PC-9 (cell line): ENCODE measurements around the gene OPN1MW.
"Not testable (repeated sequence)": the region's sequence is repeated elsewhere in the genome, so short reads cannot be mapped to it uniquely, and the experiment has no call there.

Experiments used
- EZH2 ChIP-seq: fragments of 200-600 bp; sonication (generic); IDR thresholded peaks from 2 replicates; pipeline ENCODE4 v1.8.0; 2017; ENCODE audit warnings: antibody characterized with exemption, low read depth
- TF ChIP-seq, protein P1 (sequence below): fragments of 200-600 bp; sonication (generic); conservative IDR thresholded peaks from 2 replicates; pipeline ENCODE4 v1.6.1; 2017; ENCODE audit warnings: mixed run types, antibody characterized with exemption, mild to moderate bottlenecking, moderate library complexity

DNA sequence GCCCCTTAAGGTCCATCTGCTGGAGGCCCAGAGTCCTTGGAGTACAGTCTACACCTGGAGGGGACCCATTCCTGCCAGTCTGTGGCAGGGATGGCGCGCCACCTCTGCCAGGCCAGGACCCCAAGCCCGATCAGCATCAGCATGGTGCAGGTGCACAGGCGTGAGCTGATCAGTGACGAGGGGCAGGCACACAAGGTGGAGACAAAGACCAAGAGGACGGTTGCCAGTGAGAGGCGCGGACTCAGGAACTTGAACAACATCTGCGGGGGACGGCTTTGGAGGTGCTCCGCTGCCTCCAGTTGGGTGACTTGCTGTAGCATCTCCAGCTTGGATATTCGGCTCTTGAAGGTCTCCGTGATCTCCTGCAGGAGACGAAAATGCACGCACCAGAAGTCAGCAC lies 14.1 kb downstream of the OPN1MW start:
- TF ChIP-seq, protein P1, sequence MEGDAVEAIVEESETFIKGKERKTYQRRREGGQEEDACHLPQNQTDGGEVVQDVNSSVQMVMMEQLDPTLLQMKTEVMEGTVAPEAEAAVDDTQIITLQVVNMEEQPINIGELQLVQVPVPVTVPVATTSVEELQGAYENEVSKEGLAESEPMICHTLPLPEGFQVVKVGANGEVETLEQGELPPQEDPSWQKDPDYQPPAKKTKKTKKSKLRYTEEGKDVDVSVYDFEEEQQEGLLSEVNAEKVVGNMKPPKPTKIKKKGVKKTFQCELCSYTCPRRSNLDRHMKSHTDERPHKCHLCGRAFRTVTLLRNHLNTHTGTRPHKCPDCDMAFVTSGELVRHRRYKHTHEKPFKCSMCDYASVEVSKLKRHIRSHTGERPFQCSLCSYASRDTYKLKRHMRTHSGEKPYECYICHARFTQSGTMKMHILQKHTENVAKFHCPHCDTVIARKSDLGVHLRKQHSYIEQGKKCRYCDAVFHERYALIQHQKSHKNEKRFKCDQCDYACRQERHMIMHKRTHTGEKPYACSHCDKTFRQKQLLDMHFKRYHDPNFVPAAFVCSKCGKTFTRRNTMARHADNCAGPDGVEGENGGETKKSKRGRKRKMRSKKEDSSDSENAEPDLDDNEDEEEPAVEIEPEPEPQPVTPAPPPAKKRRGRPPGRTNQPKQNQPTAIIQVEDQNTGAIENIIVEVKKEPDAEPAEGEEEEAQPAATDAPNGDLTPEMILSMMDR: not testable (repeated sequence)
- TF ChIP-seq EZH2: not testable (repeated sequence)
